HL-60 (cell line): ENCODE measurements around the gene TRIM31.

Experiments used
- GABPA ChIP-seq: IDR thresholded peaks from 2 replicates; pipeline ENCODE4 v1.6.1; 2012; ENCODE audit warnings: low read depth
- POLR2AphosphoS5 ChIP-seq: IDR thresholded peaks from 2 replicates; pipeline ENCODE4 v1.6.1; 2012; ENCODE audit warnings: low read depth
- TF ChIP-seq, protein P1 (sequence below): IDR thresholded peaks from one replicate; pipeline ENCODE4 v1.5.1; 2011; ENCODE audit warnings: low read length, control low read depth, inconsistent platforms; ENCODE audit not compliant: insufficient read depth
- TF ChIP-seq, protein P2 (sequence below): IDR thresholded peaks from 2 replicates; pipeline ENCODE4 v1.6.1; 2012; ENCODE audit warnings: low read depth; ENCODE audit not compliant: insufficient replicate concordance

DNA sequence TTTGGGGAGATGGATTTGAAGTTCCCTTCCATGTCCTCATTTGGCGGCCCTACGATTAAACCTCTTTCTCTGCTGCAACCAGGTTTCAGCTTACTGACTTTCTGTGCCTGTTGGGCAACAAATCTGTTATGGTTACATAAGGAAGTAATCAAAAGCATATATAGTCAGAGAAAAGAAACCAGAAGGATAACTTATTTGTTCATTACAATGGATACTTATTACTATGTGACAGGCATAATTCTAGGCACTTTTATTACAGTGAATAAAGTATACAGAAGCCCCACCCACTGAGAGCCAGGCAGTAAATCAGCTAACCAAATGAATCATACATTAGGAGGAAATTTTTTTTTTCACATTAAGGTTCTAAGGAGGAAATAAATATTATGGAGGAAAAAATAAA lies 9.6 kb upstream of the TRIM31 start:
- TF ChIP-seq, protein P1, sequence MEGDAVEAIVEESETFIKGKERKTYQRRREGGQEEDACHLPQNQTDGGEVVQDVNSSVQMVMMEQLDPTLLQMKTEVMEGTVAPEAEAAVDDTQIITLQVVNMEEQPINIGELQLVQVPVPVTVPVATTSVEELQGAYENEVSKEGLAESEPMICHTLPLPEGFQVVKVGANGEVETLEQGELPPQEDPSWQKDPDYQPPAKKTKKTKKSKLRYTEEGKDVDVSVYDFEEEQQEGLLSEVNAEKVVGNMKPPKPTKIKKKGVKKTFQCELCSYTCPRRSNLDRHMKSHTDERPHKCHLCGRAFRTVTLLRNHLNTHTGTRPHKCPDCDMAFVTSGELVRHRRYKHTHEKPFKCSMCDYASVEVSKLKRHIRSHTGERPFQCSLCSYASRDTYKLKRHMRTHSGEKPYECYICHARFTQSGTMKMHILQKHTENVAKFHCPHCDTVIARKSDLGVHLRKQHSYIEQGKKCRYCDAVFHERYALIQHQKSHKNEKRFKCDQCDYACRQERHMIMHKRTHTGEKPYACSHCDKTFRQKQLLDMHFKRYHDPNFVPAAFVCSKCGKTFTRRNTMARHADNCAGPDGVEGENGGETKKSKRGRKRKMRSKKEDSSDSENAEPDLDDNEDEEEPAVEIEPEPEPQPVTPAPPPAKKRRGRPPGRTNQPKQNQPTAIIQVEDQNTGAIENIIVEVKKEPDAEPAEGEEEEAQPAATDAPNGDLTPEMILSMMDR, result no peak
- TF ChIP-seq GABPA (no peak), POLR2AphosphoS5 (no peak)
- TF ChIP-seq, protein P2, sequence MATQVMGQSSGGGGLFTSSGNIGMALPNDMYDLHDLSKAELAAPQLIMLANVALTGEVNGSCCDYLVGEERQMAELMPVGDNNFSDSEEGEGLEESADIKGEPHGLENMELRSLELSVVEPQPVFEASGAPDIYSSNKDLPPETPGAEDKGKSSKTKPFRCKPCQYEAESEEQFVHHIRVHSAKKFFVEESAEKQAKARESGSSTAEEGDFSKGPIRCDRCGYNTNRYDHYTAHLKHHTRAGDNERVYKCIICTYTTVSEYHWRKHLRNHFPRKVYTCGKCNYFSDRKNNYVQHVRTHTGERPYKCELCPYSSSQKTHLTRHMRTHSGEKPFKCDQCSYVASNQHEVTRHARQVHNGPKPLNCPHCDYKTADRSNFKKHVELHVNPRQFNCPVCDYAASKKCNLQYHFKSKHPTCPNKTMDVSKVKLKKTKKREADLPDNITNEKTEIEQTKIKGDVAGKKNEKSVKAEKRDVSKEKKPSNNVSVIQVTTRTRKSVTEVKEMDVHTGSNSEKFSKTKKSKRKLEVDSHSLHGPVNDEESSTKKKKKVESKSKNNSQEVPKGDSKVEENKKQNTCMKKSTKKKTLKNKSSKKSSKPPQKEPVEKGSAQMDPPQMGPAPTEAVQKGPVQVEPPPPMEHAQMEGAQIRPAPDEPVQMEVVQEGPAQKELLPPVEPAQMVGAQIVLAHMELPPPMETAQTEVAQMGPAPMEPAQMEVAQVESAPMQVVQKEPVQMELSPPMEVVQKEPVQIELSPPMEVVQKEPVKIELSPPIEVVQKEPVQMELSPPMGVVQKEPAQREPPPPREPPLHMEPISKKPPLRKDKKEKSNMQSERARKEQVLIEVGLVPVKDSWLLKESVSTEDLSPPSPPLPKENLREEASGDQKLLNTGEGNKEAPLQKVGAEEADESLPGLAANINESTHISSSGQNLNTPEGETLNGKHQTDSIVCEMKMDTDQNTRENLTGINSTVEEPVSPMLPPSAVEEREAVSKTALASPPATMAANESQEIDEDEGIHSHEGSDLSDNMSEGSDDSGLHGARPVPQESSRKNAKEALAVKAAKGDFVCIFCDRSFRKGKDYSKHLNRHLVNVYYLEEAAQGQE, result no peak
